NCI-H187 (cell line): ENCODE measurements around the gene ACTL8.

Experiments used
- DNase-seq, 2 experiments: peaks; one replicate each; lab custom pipeline; 2025; lab: John Stamatoyannopoulos, UW

ACTL8 gene

DNA sequence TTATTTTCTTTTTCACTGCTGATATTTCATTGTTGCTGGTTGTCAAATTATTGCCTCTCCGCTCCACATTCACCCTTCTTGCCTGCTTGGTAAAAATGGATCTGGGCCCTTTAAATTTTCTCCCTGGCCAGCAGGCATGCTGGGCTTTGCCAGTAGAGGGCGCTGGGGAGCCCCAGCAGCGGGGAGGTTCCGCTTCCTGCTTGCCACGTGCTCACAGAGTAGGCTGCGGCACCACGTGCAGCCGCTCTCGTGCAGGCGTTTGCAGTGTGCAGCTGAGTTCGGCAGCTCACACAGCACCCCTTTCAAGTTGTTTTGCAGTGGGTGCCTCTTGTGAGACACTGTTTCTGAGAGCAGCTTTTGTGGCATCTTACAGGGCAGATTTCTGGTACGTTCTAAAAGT, at the start of gene ACTL8:
TSS of gene ACTL8 (plus strand) at position 214 of the 400 bp plus-strand sequence. CDS start 67,676 bp downstream, outside the sequence.
- DNase-seq = no peak

DNA sequence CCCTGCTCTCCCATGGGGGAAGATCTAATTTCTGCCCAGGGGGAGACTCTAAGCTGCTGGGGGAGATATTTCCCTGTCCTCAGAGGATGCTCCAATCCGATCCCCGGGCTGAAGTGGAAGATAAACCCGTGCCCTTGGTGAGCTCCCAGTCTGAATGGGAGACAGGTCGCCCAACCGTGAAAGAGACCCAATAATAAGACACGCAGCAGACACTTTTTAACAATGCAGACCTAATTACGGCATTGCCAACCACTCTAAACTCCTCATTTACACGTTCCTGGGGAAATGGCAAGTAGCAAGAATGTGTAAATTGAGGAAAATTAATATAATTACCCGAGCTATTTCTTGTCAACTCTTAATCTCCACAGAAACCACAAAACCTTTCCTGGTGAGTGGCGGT, 48.7 kb upstream of the ACTL8 start:
- no peak for DNase-seq

GRCh38 chr1:17709981-17710380, 45.2 kb upstream of the ACTL8 start:
- DNase-seq = no peak

DNA sequence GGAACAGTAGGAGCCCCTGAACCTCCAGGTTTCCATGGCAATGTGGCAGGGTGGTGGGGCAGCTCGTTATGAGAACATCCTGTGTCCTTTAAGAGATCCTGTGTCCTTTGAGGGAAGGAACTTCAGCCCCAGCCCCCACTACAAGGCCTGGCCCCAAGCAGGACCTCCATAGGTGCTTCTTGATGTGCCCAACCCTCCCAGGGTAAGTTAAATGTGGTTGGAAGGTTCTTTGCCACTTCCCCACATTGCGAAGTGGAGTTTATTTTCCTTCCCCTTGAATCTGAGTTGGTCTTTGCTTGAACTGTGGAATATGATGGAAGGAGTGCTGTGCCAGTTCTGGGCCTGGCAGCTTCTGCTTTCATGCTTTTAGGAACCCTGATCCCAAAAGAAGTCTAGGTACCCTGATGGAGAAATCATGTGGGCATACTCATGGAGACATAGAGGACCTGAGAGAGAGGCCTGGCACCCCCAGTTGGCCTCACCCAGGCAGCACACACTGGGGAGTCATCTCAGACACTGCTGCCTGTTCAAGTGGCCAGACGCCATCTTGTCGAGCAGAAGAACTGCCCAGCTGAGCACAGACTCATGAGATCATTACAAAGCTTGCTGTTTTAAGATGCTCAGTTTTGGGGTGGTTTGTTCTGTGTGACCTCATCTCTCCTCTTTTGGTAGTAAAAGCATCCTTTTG, 44.1 kb upstream of the ACTL8 start:
- no peak for DNase-seq

- no peak for DNase-seq
Observed at GRCh38 chr1:17711577-17711910, 43.6 kb upstream of the ACTL8 start.

GRCh38 chr1:17711941-17712340, 43.2 kb upstream of the ACTL8 start:
- no peak for DNase-seq

- no peak for DNase-seq
Observed at GRCh38 chr1:17713993-17714392, 41.1 kb upstream of the ACTL8 start.

DNA sequence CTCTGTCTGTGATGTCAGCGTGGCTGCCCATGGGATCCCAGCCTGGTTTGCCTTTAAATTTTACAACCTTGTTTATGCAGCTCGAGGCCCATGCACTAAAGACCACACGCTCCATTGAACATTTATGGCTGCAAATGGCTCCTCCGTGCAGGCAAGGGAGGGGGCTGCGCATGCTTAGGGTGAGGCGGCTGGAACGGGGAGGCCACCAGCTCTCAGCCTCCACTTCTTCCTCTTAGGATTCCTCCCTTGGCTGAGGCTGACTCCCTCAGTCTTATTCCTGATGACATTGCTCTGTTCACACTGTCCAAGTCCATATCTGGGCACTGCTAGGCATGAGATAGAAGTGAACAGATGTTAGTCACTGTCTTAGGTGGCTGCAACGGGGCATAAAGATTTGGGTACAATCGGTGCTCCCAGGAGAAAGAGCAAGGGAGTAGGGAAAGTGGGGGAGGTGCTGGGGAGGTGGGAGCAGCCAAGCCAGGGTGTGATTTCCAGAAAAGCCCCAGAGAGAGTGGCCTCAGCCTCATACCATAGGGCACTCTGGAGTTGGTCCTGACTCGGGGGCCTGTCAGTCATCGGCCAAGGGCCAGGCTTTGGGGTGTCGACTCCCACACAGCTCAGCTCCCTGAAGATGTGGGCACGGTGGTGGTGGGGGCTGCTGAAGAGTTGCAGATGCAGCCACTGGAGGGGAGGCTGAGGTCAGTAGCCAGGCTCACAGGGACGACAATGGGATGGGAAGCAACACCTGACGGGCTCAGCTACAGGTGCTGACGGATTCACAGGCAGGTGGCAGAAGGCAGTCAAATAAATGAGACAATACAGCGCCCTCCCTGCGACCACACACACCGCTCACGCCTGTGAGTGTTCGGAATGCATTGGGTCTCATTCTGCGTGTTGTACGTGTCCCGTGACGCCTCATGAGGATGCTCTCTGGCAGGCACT, 37.3 kb upstream of the ACTL8 start:
- DNase-seq = peak; percentile 81 to 88

- no peak for DNase-seq
Observed at GRCh38 chr1:17719874-17720273, 35.3 kb upstream of the ACTL8 start.

GRCh38 chr1:17721444-17721843, 33.7 kb upstream of the ACTL8 start:
- DNase-seq = no peak

GRCh38 chr1:17723684-17724083, 31.4 kb upstream of the ACTL8 start:
- no peak for DNase-seq

DNA sequence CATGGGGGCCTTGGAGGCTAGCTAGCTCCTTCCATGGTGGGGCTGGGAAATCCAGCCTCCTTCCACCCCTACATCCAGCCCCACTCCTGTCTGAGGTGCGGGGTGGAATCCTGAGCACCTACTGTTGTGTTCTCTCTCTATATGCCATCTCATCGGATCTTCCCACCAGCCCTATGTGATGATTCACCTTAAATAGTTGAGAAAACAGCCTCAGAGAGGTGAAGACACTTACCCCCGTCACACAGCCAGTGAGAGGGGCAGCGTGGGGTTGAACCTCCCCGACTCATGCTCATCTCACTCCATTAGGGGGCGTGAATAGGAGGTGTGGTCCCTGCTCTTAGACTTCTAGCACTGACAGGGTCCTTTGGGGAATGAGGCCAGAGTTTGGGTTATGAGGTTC, 31.0 kb upstream of the ACTL8 start:
- DNase-seq = no peak

- DNase-seq = peak; percentile 40 to 64
Observed at GRCh38 chr1:17725084-17725719, 29.9 kb upstream of the ACTL8 start.

DNA sequence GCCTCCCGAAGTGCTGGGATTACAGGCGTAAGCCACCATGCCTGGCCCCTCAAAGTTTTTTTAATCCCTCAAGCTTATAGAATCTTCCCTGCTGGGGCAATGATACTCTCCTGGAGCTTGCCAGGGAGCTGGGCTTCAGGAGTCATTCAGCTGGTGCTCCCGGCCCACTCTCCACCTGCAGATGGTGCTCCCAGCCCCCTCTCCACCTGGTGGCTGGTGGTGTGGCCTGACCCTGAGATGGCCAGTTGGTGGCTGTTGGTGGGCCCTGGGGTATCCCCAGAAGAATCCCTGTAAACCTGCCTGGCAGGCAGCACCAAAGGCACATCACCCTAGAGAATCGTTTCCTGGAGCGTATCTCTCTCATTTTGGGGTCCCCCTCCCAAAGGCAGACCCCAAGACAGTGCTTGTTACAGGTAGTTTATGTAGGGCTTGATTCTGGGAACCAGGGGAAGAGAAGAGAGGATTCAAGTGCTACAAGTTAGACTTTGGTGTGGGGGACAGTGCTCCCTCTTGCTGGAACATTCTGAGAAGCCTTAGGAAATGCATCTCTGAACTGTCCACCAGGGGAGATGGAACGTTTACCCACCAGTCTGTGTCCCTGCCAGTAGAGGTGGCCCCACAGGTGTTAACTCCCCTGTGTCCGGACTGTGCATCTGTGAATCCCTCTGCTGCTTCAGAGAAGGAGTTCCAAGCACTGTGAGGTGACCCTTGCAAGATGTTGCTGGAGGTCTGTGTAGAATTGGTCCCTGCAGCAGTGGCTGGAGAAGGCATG, 29.1 kb upstream of the ACTL8 start:
- no peak for DNase-seq

DNA sequence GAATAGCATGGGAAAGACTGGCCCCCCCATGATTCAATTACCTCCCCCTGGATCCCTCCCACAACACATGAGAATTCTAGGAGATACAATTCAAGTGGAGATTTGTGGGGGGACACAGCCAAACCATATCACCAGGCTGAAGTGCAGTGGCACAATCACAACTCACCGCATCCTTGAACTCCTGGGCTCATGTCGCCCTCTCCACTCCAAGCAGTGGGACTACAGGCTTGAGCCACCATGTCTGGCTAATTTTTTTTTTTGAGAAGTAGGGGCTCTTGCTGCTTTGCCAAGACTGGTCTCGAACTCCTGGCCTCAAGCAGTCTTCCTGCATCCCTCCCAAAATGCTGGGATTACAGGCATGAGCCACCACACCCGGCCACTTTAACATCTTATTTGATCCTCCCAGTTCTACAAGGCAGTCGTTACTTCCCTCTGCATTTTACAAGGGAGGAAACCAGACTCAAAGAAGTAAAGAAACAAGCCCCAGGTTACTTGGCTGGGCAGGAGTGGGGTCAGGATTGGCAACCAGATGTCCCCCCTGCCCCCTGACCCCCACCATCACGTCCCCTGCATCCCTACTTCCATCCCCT, 26.9 kb upstream of the ACTL8 start:
- no peak for DNase-seq

GRCh38 chr1:17729248-17729647, 25.9 kb upstream of the ACTL8 start:
- DNase-seq = no peak

DNA sequence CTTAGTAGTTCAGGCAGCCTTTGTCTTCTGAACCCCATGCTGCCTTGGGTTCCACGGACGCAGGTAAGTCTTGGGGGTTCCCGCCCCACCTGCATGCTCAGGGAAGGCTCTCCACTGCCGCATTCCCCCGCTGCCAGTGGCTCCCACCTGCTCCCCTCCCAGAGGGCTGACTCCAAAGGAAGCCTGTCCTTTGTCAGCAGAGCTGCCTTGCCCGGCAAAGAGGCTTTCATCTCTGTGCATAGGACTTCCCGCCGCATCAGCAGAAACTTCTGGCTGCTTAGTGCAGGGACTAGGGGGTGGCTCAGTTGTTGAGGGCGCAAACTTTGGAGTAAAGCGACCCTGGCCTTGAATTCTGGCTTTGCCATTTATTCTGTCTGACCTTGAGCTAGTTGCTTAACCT, 25.2 kb upstream of the ACTL8 start:
- no peak for DNase-seq

DNA sequence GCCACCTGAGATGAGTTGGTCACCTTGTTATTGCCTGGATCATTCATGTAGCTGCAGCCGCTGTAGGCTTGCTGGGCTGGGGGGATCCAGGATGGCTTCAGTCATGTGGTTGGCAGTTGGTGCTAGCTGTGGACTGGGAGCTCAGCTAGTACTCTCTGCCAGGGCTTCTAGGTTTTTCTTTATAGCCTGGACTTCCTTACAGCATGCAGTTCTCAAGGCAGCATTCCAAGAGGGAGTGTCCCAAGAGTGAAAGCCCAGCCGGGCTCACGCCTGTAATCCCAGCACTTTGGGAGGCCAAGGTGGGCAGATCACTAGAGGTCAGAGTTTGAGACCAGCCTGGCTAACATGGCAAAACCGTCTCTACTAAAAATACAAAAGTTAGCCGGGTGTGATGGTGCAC, 23.7 kb upstream of the ACTL8 start:
- DNase-seq = no peak

GRCh38 chr1:17732475-17732874, 22.7 kb upstream of the ACTL8 start:
- no peak for DNase-seq

DNA sequence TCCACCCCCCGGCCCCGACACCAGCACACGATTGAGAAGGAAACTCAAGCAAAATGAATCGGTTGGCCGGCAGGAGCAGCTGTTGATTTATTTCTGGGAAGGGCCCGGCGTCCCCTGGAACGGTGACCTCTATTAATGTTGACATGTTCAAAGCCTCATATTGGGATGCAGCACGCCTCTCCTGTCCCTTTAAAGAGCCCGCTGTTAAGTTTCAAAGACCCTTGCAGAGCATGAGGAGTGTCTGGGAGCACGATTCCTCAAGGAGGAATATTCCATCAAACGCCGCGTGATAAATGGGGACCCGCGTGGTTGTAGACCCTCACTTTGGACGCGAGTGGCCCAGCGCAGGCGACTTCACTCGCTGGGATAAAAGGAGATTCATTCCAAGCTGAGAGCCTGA, 21.5 kb upstream of the ACTL8 start:
- no peak for DNase-seq

DNA sequence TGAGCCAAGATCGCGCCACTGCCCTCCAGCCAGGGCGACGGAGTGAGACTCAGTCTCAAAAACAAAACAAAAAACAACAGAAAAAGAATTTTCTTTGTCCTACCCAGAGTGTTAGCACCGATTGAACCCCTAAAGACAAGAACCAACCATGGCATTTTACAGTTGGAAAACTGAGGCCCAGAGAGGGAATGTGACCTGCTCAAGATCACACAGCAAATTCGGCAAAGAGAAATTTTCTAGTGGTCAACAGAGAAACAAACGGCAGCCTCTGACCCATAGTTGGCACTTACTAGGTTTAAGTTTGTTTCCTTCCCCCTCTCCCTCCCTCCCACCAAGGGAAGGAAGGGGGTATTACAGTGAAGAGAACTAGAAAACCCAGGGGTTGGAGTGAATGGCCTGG, 20.5 kb upstream of the ACTL8 start:
- DNase-seq = no peak

DNA sequence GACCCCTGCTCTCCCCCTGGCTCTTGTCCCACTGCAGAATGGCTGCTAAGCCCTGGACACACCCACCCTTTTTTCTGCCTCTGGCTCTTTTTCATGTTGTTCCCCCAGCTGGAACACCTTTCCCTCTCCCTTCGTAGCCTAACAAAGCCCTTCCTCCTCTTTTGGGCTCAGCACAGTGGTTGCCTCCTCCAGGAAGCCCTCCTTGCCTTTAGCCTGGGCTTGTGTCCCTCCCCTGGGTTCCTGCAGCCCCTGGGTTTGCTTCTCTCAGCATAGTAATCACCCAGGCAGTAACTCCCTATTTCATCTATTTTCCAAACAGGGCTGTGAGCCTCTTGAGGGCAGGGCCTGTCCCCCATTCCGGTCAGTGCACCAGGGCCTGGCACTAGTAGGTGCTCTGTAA, 19.8 kb upstream of the ACTL8 start:
- no peak for DNase-seq
